ENCODE measurements around the gene SOX30.

SOX30 gene

DNA sequence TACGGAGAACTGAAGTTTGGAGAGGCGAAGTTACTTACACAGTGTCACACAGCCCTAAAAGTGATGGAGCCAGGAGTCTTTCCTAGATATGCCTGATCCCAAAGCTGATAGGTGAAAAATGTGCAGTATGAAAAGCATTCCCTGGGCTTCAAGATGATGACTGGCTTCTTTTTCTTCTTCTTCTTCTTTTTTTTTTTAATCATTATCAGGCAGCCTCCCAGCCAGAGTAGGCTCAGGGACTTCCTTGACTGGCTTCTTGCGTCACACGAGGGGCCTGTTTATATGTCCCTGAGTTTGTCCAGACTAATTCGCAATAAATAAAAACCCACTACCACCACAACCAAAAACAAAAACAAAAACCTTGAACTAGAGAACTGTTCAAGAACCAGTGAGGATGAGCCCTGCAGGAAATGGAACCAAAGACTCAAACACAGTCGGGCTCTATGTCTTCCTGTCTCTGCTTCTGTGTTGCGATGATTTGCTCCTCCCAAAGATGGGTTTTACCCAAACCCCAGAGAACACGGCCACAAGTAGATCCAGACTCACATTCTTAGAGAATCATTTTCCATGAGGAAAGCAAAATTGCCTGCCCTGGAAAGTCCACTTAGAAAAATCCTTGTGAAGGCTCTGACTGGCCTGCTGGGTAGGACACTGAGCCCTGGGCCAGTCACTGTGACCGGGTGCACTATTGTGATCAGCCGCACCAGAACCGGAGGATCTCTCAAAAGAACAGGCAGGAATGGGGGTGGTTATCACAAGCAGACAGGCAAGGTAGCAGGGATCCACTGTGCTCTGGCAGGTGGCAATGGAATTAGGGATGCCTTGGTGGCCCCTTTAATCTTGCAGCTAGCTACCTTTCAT is 38.6 kb downstream of the SOX30 start:
- no peaks in the 10 kb centered on the region for H4K20me1 ChIP-seq
- no peak overlapping the region for H3K4me3 ChIP-seq
- peak overlapping the region; percentile 34 to 80 (median 66); a peak in 21 of 22 replicates for H3K4me2 ChIP-seq
- H3K36me3 ChIP-seq = 0 out of 22 replicates have a peak, but pooled peaks cover 0 to 11% (median 0%) of the 10 kb centered on the region in 11 experiments
- peaks cover 0 to 37% (median 25%) of the 10 kb centered on the region in 11 experiments; a peak in 18 of 22 replicates for H3K9me3 ChIP-seq (replicated peaks in 1 of 11)
- peaks cover 16 to 47% (median 43%) of the 10 kb centered on the region in 10 experiments for H3K4me1 ChIP-seq
- TF ChIP-seq Cebpa-rat (IDR thresholded peaks at IDR 0.05) = peak in 8 of 11 experiments; percentile 10 to 75 (median 54); a peak in 10 of 22 replicates
- H3K27ac ChIP-seq = peak overlapping the region in 9 of 11 experiments; percentile 45 to 77 (median 66); a peak in 18 of 22 replicates
- H3K9ac ChIP-seq = peak overlapping the region in 6 of 11 experiments; percentile 6 to 58 (median 41); a peak in 9 of 22 replicates
- H3K27me3 ChIP-seq = no peaks in the 10 kb centered on the region

DNA sequence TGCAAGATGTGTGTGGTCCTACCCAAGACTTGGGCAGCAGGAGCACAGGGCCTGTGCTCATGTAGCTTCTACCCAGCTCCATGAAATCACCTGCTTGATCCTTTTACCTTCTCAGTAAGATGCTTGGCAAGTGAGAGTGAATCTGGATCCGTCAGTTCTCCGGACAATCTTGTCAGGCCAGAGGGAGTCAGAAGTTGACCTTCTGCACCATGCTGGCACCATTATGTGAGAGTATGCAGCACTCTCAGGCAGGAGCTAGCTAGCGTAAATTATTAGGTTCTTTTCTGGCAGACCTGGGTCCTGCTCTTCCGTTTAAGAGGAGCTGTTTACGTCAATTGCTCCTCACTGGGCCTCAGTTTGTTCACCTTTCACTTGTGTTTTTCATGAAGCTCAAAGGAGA is 39.7 kb downstream of the SOX30 start:
- peaks cover 26 to 58% (median 54%) of the 10 kb centered on the region in 10 experiments for H3K4me1 ChIP-seq
- H4K20me1 ChIP-seq = no peaks in the 10 kb centered on the region
- 0 out of 22 replicates have a peak, but pooled peaks cover 0 to 11% (median 0%) of the 10 kb centered on the region in 11 experiments for H3K36me3 ChIP-seq
- peak overlapping the region in 8 of 11 experiments; percentile 53 to 80 (median 68); a peak in 15 of 22 replicates for H3K4me2 ChIP-seq
- H3K4me3 ChIP-seq = no peak overlapping the region
- H3K27me3 ChIP-seq = no peaks in the 10 kb centered on the region
- TF ChIP-seq Cebpa-rat (IDR thresholded peaks at IDR 0.05) = no peak
- no peak overlapping the region for H3K9ac ChIP-seq
- H3K9me3 ChIP-seq (replicated peaks in 1 of 11) = peaks cover 0 to 27% (median 23%) of the 10 kb centered on the region in 11 experiments; a peak in 18 of 22 replicates
- H3K27ac ChIP-seq = peak overlapping the region in 9 of 11 experiments; percentile 45 to 77 (median 66); a peak in 15 of 22 replicates

DNA sequence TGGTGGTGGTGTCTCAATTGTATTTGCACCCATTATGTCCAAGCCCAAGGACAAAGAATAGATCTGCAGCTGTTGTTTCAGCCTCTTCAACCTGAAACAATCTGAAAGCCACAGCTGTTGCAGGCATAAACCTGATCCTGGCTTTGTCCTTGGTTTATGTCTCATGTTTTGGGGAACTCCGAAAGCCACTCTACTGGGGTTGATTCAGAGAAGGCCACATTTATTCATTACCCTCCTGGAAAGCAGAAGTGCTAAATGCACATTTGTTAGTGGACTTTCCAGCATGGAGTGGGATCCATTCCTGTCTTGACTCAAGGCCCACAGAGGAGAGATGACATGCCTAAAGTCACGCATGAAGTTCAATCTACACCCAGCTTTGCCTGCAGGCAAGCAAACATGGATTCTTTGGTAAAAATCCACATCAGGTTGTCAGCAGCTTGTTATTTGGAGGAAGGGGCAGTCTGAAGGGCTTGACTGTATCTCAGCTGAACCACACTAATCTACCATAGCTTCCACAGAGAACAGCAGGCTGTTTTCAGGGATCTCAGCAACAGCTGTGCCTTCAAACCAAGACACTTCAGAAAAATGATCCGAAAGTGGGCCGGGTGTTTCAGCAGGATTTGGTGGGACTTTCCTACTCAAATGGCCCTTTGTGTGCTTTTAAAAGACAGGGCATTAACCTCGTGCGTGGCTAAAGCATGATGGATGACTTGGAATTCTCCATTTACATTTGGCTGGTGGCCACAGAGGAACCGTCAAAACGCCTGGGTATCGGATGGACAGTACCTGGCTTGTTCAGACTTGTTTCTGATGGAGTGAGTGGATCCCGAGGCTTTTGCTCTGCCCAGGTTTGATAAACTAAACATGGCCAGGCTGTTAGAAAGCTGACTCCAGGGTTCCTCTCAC is 40.4 kb downstream of the SOX30 start:
- Histone ChIP-seq H3K9ac (no peak overlapping the region), H3K27me3 (no peaks in the 10 kb centered on the region), H3K4me2 (peak overlapping the region in 7 of 11 experiments; percentile 10 to 80 (median 68); a peak in 12 of 22 replicates), H3K27ac (peak overlapping the region in 9 of 11 experiments; percentile 12 to 77 (median 58); a peak in 15 of 22 replicates), H3K4me1 (peaks cover 34 to 65% (median 61%) of the 10 kb centered on the region in 10 experiments), H4K20me1 (no peaks in the 10 kb centered on the region), H3K9me3 (replicated peaks in 1 of 11) (peaks cover 0 to 24% (median 23%) of the 10 kb centered on the region in 11 experiments; a peak in 18 of 22 replicates), H3K4me3 (no peak overlapping the region), H3K36me3 (0 out of 22 replicates have a peak, but pooled peaks cover 0 to 11% (median 0%) of the 10 kb centered on the region in 11 experiments)
- no peak for TF ChIP-seq Cebpa-rat (IDR thresholded peaks at IDR 0.05)

DNA sequence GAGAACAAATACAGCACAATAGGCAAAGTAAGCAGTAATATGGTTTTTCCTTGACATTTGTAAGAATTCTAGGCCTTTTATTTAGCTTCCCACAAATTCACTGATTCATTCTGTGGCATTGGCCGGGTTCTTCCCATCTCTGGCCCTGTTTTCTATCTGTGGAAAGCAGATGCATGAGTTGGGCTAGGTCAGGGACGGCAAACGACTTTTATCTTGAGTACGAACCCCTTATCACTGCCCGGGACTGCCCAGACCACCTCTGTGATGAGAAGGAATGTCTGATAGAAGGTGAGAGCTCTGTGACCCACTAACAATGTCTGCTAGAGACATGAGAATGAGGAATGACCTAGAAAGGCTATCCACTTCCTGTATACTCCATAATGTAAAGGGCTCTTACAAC is 41.2 kb downstream of the SOX30 start:
- H4K20me1 ChIP-seq = no peaks in the 10 kb centered on the region
- TF ChIP-seq Cebpa-rat (IDR thresholded peaks at IDR 0.05) = no peak
- no peak overlapping the region for H3K9ac ChIP-seq
- H3K27ac ChIP-seq = peak overlapping the region in 6 of 11 experiments; percentile 12 to 58 (median 24); a peak in 7 of 22 replicates
- peak overlapping the region in 5 of 11 experiments; percentile 66 to 75 (median 68); a peak in 8 of 22 replicates for H3K4me2 ChIP-seq
- H3K4me3 ChIP-seq = no peak overlapping the region
- no peaks in the 10 kb centered on the region for H3K27me3 ChIP-seq
- H3K36me3 ChIP-seq = 0 out of 22 replicates have a peak, but pooled peaks cover 0 to 11% (median 0%) of the 10 kb centered on the region in 11 experiments
- peaks cover 41 to 74% (median 69%) of the 10 kb centered on the region in 10 experiments for H3K4me1 ChIP-seq
- peaks cover 0 to 29% (median 21%) of the 10 kb centered on the region in 11 experiments; a peak in 18 of 22 replicates for H3K9me3 ChIP-seq (replicated peaks in 1 of 11)

DNA sequence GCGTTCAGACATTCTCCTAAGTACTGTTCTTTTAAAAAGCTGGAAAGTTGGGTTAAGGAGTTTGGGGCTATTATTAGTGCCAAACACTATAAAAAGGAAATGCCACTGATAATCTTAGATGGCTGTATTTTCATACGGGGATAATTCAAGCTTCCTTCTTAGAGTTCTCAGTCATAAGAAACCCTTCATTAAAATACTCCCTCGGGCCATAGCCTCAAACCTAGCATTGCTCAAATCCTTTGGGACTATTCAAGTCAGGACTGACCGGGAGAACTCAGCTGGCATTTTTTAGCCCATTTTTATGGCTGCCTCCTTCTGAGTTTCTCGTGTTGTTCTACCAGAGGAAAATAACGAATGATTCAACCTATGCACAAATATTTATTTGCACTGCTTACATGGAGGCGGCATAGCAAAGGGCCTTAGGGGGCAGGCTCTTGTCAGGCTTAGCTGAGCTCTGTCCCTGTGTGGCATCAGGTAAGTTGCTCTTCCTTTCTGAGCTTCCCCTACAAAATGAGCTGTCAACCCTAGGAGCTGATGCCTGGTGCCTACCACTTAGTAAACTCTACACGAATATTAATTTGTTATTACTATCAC is 43.2 kb downstream of the SOX30 start:
- peak overlapping the region in 2 of 11 experiments; percentile 57 to 65; a peak in 4 of 22 replicates for H3K9ac ChIP-seq
- H3K9me3 ChIP-seq (replicated peaks in 1 of 11) = peaks cover 0 to 31% (median 21%) of the 10 kb centered on the region in 11 experiments; a peak in 18 of 22 replicates
- no peaks in the 10 kb centered on the region for H4K20me1 ChIP-seq
- H3K27me3 ChIP-seq = no peaks in the 10 kb centered on the region
- H3K4me2 ChIP-seq = peak overlapping the region; percentile 49 to 86 (median 68); a peak in 20 of 22 replicates
- 0 out of 22 replicates have a peak, but pooled peaks cover 0 to 11% (median 0%) of the 10 kb centered on the region in 11 experiments for H3K36me3 ChIP-seq
- H3K4me1 ChIP-seq = peaks cover 52 to 88% (median 81%) of the 10 kb centered on the region in 10 experiments
- H3K4me3 ChIP-seq = peak overlapping the region in 2 of 10 experiments; percentile 11 to 39; a peak in 4 of 20 replicates
- no peak for TF ChIP-seq Cebpa-rat (IDR thresholded peaks at IDR 0.05)
- peak overlapping the region in 8 of 11 experiments; percentile 67 to 92 (median 84); a peak in 17 of 22 replicates for H3K27ac ChIP-seq

DNA sequence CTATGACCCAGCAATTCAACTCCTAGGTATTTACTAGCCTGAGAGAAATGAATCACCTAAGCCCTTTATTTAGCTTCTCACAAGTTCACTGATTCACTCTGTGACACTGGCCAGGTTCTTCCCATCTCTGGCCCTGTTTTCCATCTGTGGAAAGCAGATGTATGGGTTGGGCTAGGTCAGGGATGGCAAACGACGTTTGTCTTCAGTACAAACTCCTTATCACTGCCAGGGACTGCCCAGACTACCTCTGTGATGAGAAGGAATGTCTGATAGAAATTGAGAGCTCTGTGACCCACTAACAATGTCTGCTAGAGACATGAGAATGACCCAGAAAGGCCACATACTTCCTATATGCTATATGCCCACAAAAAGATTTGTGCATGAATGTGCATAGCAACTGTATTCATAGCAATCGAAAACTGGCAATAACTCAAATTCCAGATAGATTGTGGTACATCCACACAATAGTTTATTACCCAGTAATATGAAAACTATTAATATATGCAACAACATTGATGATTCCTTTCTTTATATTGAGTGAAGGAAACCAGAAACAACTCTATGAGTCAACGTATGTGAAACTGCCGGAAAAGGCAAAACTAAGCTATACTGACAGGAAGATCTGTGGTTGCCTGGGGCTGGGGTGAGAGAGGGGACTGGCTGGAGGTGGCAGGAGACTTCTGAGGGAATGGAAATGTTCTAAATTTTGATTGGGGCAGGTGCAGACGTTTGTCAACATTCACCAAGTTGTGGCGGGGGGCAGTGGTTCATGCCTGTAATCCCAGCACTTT is 44.7 kb downstream of the SOX30 start:
- H3K36me3 ChIP-seq = 0 out of 22 replicates have a peak, but pooled peaks cover 0 to 11% (median 0%) of the 10 kb centered on the region in 11 experiments
- peak in 3 of 11 experiments; percentile 20 to 76 (median 31); a peak in 4 of 22 replicates for TF ChIP-seq Cebpa-rat (IDR thresholded peaks at IDR 0.05)
- H3K4me3 ChIP-seq = peak overlapping the region in 1 of 10 experiments; percentile 5; a peak in 2 of 20 replicates
- peak overlapping the region in 8 of 11 experiments; percentile 45 to 74 (median 58); a peak in 14 of 22 replicates for H3K9ac ChIP-seq
- H3K9me3 ChIP-seq (replicated peaks in 1 of 11) = peaks cover 0 to 31% (median 21%) of the 10 kb centered on the region in 11 experiments; a peak in 18 of 22 replicates
- H3K4me2 ChIP-seq = peak overlapping the region; percentile 49 to 86 (median 68)
- no peaks in the 10 kb centered on the region for H3K27me3 ChIP-seq
- H4K20me1 ChIP-seq = no peaks in the 10 kb centered on the region
- peaks cover 57 to 87% (median 80%) of the 10 kb centered on the region in 10 experiments for H3K4me1 ChIP-seq
- peak overlapping the region in 9 of 11 experiments; percentile 56 to 92 (median 80); a peak in 18 of 22 replicates for H3K27ac ChIP-seq

DNA sequence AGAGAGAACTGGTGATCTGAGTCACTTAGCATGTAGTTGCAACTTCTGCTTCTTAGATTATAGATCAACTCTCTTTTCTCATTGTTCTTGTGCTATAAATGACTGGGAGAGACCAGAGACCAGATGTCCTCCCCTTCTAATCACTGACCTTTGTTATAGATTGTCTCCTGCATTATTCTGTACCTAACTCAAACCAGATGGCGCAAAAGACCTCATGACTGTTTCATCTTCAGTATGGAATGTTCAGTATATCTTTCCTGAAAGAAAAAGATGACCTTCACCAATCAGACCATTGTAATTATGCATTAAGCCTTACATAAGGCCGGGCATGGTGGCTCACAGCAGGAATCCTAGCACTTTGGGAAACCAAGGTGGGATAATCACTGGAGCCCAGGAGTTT is 46.2 kb downstream of the SOX30 start:
- H4K20me1 ChIP-seq = no peaks in the 10 kb centered on the region
- H3K9me3 ChIP-seq (replicated peaks in 1 of 11) = peaks cover 0 to 31% (median 21%) of the 10 kb centered on the region in 11 experiments; a peak in 18 of 22 replicates
- peak overlapping the region in 10 of 11 experiments; percentile 1 to 92 (median 44); a peak in 16 of 22 replicates for H3K4me2 ChIP-seq
- no peak for TF ChIP-seq Cebpa-rat (IDR thresholded peaks at IDR 0.05)
- H3K27me3 ChIP-seq = no peaks in the 10 kb centered on the region
- no peak overlapping the region; a peak in 1 of 22 replicates for H3K9ac ChIP-seq
- peak overlapping the region in 7 of 11 experiments; percentile 0 to 92 (median 87); a peak in 11 of 22 replicates for H3K27ac ChIP-seq
- no peak overlapping the region for H3K4me3 ChIP-seq
- H3K4me1 ChIP-seq = peaks cover 66 to 87% (median 79%) of the 10 kb centered on the region in 10 experiments
- 0 out of 22 replicates have a peak, but pooled peaks cover 0 to 11% (median 0%) of the 10 kb centered on the region in 11 experiments for H3K36me3 ChIP-seq
